OCI-LY3 (cell line): Measurements from ENCODE around the gene SLC7A7.

Source experiments
- CTCF ChIP-seq: fragments of 200-600, 300-600 bp; sonication (generic); IDR thresholded peaks from 2 replicates; pipeline ENCODE4 v1.5.1; 2014; ENCODE audit warnings: antibody characterized with exemption, low read length, low read depth
- EZH2phosphoT487 ChIP-seq: fragments of 200-600 bp; shearing (Covaris generic); IDR thresholded peaks from 2 replicates; pipeline ENCODE4 v1.6.1; 2018; ENCODE audit warnings: antibody characterized with exemption, mixed run types, low read depth

GRCh38 chr14:22768947-22769346 is 46.3 kb downstream of the SLC7A7 start:
- TF ChIP-seq CTCF, result no peak
- no peak for TF ChIP-seq EZH2phosphoT487
